ENCODE results near the gene DYNLT1. TPM values are rescaled to one million over a fixed set of nuclear protein-coding genes. Genes with fewer than 3 reads are reported as not detected.

DYNLT1 gene
- total RNA-seq, 3 donors from 2014 or later, result 113 to 153 (median 147) TPM

- intact Hi-C loops (cut with DNase I, micrococcal nuclease), result no loop called here
- DNase-seq, result peak in 1 of 3 donors; percentile 16
- ATAC-seq, result no peak
Observed at GRCh38 chr6:158640519-158640918, 4.0 kb downstream of the DYNLT1 start.

GRCh38 chr6:158639056-158639455, 5.5 kb downstream of the DYNLT1 start:
- TF ChIP-seq, protein P1, sequence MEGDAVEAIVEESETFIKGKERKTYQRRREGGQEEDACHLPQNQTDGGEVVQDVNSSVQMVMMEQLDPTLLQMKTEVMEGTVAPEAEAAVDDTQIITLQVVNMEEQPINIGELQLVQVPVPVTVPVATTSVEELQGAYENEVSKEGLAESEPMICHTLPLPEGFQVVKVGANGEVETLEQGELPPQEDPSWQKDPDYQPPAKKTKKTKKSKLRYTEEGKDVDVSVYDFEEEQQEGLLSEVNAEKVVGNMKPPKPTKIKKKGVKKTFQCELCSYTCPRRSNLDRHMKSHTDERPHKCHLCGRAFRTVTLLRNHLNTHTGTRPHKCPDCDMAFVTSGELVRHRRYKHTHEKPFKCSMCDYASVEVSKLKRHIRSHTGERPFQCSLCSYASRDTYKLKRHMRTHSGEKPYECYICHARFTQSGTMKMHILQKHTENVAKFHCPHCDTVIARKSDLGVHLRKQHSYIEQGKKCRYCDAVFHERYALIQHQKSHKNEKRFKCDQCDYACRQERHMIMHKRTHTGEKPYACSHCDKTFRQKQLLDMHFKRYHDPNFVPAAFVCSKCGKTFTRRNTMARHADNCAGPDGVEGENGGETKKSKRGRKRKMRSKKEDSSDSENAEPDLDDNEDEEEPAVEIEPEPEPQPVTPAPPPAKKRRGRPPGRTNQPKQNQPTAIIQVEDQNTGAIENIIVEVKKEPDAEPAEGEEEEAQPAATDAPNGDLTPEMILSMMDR (IDR thresholded peaks at IDR 0.05), result no peak
- ATAC-seq (no peak), DNase-seq (peak in 1 of 3 donors; percentile 5)
- H3K4me3 ChIP-seq, result no peak overlapping the region
- H3K4me1 ChIP-seq (ENCODE audit: low read depth), result peaks cover 16% of the 10 kb centered on the region
- no peaks in the 10 kb centered on the region for H3K36me3 ChIP-seq (ENCODE audit: low read depth)
- H3K9me3 ChIP-seq, result no peaks in the 10 kb centered on the region
- intact Hi-C loops (cut with DNase I, micrococcal nuclease), result no loop called here

More at GRCh38 chr6:158640519-158640918, 4.0 kb downstream of the DYNLT1 start:
- H3K9me3 ChIP-seq, result no peaks in the 10 kb centered on the region
- H3K4me3 ChIP-seq, result no peak overlapping the region
- peaks cover 16% of the 10 kb centered on the region for H3K4me1 ChIP-seq (ENCODE audit: low read depth)
- H3K36me3 ChIP-seq (ENCODE audit: low read depth), result no peaks in the 10 kb centered on the region
- TF ChIP-seq, protein P1 (IDR thresholded peaks at IDR 0.05), result no peak

GRCh38 chr6:158638324-158638854, 6.2 kb downstream of the DYNLT1 start:
- TF ChIP-seq, protein P1 (IDR thresholded peaks at IDR 0.05), result no peak
- H3K9me3 ChIP-seq, result no peaks in the 10 kb centered on the region
- peaks cover 15% of the 10 kb centered on the region for H3K4me1 ChIP-seq (ENCODE audit: low read depth)
- no peak for ATAC-seq
- no peak overlapping the region for H3K4me3 ChIP-seq
- peak in 1 of 3 donors; percentile 13 for DNase-seq
- intact Hi-C loops (cut with DNase I, micrococcal nuclease), result no loop called here
- no peaks in the 10 kb centered on the region for H3K36me3 ChIP-seq (ENCODE audit: low read depth)

DNA sequence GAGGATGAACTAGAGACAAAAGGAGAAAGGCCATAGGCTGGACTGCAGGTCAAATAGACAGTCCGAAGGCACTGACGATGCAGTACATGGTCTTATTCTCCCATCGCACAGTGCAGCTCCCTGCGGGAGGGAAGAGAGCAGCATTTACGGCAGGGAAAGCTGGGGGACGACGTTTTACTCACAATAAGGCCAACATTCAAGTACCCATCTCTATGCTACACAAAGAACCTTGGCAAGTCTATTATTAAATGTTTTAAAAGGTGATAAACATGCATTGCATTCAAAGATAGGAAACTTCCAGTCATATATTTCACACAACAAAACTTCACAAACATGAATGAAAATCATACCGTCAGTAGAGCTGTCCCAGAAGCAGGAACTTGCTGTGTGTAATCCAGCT, 7.8 kb downstream of the DYNLT1 start:
- DNase-seq, result peak in 1 of 3 donors; percentile 5
- no peak for ATAC-seq
- Histone ChIP-seq H3K4me3 (no peak overlapping the region), H3K36me3 (ENCODE audit: low read depth) (no peaks in the 10 kb centered on the region), H3K9me3 (no peaks in the 10 kb centered on the region), H3K4me1 (ENCODE audit: low read depth) (peaks cover 8% of the 10 kb centered on the region)
- intact Hi-C loops (cut with DNase I, micrococcal nuclease), result no loop called here
- TF ChIP-seq, protein P1 (IDR thresholded peaks at IDR 0.05), result no peak

- ATAC-seq, result no peak
Observed at GRCh38 chr6:158635427-158636073, 9.0 kb downstream of the DYNLT1 start.

More at GRCh38 chr6:158635427-158636073, 9.0 kb downstream of the DYNLT1 start:
- intact Hi-C loops (cut with DNase I, micrococcal nuclease), result no loop called here
- Histone ChIP-seq H3K4me3 (no peak overlapping the region), H3K36me3 (ENCODE audit: low read depth) (no peaks in the 10 kb centered on the region), H3K4me1 (ENCODE audit: low read depth) (peaks cover 18% of the 10 kb centered on the region), H3K9me3 (no peaks in the 10 kb centered on the region)
- TF ChIP-seq, protein P1 (IDR thresholded peaks at IDR 0.05), result no peak
- peak in 1 of 3 donors; percentile 3 for DNase-seq
